GM18870 (cell line): ENCODE data around the gene DLEC1.

Experiments
- ATAC-seq: cut with Tn5 transposase; IDR thresholded peaks from one replicate; pipeline ENCODE4 v1.9.1; 2021; ENCODE audit warnings: moderate library complexity; ENCODE audit not compliant: unreplicated experiment

DLEC1 gene

GRCh38 chr3:38107911-38108648, 69.1 kb downstream of the DLEC1 start:
- ATAC-seq = no peak

- no peak for ATAC-seq
Measured at GRCh38 chr3:38108649-38109579, 69.9 kb downstream of the DLEC1 start.

- ATAC-seq = no peak
Measured at GRCh38 chr3:38109580-38110313, 70.7 kb downstream of the DLEC1 start.

DNA sequence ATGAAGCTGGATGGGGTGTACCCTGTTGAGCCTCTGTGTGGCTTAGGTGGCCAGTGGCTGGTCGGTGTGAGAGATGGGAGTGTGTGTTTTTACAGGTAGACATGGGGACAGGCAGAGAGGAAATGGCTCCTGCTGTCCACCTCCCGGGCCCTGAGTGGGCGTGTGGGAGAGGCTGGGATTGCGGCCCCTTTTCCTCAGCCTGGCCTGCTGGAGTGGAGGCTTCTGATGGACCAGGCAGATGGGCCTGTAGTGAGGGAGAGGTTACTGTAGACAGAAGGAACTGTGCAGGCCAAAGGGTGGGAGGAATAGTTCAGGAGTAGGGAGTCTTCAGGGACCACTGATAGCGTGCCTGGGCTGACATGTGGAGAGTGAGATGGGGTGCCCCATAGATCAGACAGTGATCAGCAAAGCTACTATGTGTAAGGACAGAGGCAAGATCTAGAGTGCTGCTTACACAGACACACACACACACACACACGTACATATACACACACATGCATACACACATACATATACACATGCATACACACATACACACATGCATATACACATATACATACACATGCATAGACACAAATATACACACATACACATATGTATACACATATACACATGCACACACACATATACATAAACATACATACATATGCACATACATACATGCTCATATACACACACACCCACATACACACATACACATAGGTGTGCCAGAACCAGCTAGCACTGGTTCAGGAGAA, 71.5 kb downstream of the DLEC1 start:
- no peak for ATAC-seq

DNA sequence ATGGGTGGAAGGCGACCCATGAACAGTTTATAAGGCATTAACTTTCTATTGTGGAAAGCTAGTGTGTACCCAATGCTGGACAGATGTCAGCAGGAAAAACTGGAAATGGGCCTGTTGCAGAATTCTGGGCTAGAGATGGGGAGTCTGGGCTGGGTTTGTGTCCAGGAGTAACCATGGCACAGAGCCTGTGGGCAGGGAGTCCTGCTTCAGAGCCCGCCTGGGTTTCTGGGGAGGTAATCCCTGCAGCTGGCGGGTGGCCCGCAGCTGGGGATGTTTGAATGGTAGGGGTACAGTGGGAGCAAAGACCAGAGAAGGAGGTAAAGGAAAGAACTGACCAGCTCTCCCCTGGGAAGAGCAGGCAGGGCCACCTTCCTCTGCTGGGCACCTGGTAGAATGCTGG, 72.2 kb downstream of the DLEC1 start:
- no peak for ATAC-seq

- no peak for ATAC-seq
Measured at GRCh38 chr3:38111696-38112377, 72.8 kb downstream of the DLEC1 start.

DNA sequence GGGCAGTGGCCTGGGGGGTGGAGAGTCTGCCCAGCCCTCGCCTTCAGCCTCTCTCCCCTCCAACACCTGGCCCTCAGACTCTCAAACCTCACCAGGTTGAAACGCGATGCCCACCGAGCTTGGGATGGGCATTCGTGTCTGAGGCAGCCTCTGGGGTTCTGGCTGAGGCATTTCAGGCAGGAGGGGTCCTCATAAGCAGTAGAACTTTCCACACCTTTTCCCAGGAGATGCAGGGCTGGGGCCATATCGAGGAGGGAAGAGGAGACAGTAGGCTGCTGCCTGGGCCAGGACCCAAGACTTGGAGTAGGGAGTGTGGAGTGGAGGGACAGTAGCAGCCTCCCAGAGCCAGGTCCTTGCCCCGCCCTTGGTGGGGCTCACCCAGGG, 73.4 kb downstream of the DLEC1 start:
- no peak for ATAC-seq

GRCh38 chr3:38114052-38114874, 75.3 kb downstream of the DLEC1 start:
- ATAC-seq = no peak

DNA sequence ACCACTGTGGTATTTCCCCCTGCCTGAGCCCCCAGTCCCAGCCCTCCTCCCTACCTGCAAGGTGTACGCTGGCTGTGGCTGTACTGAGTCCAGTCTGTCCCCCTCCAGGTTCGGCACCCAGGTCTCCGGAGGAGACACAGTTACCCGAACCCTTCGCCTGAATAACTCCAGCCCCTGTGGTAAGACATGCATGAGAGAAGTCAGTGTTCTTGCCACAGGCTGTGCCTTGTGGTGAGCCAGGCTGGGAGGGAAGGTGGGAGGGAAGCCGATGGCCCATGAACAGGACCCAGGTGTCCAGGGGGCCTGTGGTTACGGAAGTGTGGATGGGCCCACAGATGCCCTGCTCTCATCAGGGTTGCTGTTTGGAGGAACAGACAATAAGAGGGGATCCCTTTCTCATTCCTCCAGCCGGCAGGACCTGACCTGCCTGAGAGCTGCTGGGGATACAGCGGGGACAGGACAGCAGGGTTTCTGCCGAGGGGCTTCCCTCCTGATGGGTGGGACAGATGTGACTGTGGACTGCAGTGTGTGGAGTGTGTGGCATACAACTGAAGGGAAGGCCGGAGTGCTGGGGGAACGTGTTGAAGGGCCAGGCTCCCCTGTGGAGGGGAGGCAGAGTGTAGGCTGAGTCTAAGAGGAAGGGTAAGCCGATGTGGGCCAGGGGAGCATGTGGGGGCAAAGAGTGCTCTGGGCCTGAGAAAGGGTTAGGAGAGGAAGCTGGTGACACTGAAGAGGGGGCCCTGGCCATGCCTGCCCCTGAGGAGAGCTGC, 76.1 kb downstream of the DLEC1 start:
- ATAC-seq = no peak

- no peak for ATAC-seq
Measured at GRCh38 chr3:38115645-38116427, 76.8 kb downstream of the DLEC1 start.

DNA sequence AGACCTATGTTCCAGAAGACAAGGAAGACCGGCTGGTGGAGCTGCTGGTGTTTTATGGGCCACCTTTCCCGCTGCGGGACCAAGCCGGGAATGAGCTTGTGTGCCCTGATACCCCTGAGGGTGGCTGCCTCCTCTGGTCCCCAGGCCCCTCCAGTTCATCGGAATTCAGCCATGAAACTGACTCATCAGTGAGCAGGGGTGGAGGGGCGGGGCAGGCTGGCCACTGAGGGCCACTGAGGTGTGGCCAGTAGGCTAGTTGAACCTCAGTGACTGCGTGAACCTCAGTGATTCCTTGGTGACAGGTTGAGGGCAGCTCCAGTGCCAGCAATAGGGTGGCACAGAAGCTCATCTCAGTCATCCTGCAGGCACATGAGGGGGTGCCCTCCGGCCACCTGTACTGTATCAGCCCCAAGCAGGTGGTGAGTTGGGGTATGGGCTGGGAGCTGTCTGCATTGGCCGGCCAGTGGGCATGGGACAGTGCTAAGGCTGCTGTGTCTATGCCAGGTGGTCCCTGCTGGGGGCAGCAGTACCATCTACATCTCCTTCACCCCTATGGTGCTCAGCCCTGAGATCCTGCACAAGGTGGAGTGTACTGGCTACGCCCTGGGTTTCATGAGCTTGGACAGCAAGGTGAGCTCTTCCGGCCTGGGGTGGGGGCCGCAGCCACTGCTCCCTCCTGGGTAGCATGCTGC, 77.6 kb downstream of the DLEC1 start:
- ATAC-seq = no peak

GRCh38 chr3:38117163-38117716, 78.2 kb downstream of the DLEC1 start:
- no peak for ATAC-seq

DNA sequence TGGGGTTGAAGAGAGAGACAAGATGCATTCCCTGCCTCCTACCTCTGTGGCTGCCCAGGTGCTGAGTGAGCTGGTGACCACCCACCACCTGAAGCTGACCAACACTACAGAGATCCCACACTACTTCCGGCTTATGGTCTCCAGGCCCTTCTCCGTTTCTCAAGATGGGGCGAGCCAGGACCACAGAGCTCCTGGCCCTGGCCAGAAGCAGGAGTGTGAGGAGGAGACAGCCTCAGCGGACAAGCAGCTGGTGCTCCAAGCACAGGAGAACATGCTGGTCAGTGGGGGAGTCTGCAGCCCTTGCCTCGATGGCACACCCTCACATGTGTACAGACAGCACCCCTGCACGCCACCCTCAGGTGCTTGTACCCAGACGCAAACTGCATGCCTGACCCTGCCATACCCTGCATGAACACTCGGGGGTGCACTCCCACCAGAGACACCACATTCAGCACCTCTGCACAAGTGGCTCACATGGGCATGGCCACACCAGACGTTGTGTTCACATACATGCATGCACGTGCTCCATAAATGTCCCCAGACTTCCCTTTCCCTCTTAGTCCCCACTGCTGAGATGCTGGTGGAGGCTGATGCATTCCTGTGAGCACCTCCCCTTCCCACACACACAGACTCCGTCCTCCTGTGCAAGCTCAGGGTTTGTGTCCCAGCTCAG, 78.9 kb downstream of the DLEC1 start:
- ATAC-seq = peak; percentile 66

DNA sequence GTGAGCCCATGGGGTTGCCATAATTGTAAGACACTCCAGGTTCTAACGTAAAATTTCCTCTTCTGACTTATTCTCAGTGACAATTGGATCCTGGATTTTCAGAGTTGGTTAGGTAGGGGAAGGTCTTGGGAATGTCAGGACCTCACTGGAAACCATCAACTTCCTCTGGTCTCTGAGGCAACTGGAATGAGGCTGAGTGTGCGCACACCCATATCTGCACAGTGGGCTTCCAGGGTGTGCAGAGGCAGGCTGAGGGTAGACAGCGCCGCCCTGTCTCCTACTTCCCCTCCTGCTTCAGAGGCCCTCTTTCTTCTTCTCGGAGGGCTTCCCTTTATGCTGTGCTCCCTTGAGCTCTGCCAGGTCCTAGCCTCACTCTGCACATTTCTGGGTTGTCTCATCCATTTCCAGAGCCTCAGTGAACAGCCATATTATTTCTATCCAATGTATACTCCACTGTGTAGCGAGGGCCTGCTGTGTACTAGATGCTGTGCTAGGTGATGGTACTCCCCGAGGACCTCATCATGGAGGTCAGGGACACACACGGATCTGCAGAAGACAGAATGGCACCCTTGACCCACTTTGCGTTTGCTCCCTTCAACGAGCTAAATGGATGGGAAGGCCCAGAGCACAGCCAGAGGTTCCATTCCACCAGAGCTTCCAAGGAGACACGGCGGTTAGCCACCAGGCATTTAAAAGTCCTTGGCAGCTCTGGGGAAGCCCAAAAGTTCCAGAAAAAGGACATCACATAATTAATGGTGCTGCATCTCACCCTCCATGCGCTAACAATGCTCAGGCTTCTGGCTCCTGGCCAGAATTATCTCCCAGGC, 79.6 kb downstream of the DLEC1 start:
- no peak for ATAC-seq

DNA sequence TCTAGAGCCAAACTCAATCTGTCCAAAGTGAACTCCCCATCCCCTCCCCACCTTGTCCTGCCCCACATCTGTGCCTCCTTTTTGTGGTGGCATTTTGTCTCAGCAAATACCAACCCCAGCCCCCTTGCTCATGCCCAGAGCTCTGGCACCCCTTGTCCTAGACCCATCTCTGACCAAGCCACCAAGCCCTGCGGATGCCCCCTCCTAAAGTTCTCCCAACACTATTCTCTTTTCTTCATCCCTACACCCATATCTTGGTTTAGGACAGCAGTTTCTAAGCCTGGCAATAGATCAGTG, 80.2 kb downstream of the DLEC1 start:
- no peak for ATAC-seq
